SH-SY5Y (cell line): ENCODE measurements around the gene EYA2.

Experiments used
- GATA2 ChIP-seq: IDR thresholded peaks from 2 replicates; pipeline ENCODE4 v1.6.1; 2011; ENCODE audit warnings: mild to moderate bottlenecking, low read depth, low read length
- GATA3 ChIP-seq: IDR thresholded peaks from 2 replicates; pipeline ENCODE4 v1.6.1; 2011; ENCODE audit warnings: low read depth, mild to moderate bottlenecking, low read length, moderate library complexity

- TF ChIP-seq GATA2 (no peak), GATA3 (no peak)
Measured at GRCh38 chr20:47187450-47188195, 293.0 kb downstream of the EYA2 start.
